Stimulated activated CD4-positive, alpha-beta T cell treated with anti-CD3 and anti-CD28 coated beads, Interleukin-4, amount 100 ng/mL, for 48 hours (primary cell): ENCODE measurements around the gene MYPOP.
A peak's percentile ranks its signal among the peaks of the same experiment; 100 is the strongest.
"Not testable (repeated sequence)": the region's sequence is repeated elsewhere in the genome, so short reads cannot be mapped to it uniquely, and the experiment has no call there.

Experiments used
- DNase-seq, 2 donors: peaks; one replicate each; pipeline ENCODE4 v3.0.0-alpha.2; 2020; ENCODE audit warnings: low read depth in 2 of 2

MYPOP gene

DNA sequence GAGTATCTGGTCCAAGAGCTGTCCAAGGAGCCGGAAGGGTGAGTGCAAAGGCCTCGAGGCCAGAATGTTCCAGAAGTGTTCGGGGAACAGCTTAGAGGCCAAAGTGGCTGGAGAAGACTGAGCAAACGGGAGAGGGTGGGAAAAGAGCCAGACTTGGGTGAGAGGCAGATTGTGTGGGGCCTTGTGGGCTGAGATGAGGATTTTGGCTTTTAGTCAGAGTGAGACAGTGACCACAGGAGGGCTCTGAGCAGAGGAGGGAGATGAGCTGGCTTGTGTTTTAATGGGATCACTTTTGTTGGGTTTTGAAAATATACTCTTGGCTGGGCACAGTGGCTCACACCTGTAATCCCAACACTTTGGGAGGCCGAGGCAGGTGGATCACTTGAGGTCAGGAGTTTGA, 6.5 kb upstream of the MYPOP start:
- DNase-seq: no peak

- no peak for DNase-seq
Measured at GRCh38 chr19:45906221-45906620, 3.8 kb upstream of the MYPOP start.

DNA sequence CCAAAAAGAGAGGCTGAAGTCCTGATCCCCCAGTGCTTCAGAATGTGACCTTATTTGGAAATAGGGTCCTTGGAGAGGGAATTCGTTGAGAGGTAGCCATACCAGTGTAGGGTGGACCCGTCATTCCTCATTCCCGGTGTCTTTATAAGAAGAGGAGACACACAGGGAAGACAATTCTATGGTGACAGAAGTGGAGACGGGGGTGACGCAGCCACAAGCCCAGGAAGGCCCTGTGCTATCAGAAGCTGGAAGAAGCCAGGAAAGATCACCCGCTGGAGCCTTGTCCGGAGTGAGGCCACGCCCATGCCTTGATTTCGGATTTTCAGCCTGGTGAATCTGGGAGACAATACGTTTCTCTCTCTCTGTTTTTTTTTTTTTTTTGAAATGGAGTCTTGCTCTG, 2.6 kb upstream of the MYPOP start:
- DNase-seq: no peak

GRCh38 chr19:45902651-45903625, 525 bp upstream of the MYPOP start:
- peak; percentile 98 to 99 for DNase-seq

- no peak for DNase-seq
Measured at GRCh38 chr19:45901432-45901911, 941 bp downstream of the MYPOP start.

DNA sequence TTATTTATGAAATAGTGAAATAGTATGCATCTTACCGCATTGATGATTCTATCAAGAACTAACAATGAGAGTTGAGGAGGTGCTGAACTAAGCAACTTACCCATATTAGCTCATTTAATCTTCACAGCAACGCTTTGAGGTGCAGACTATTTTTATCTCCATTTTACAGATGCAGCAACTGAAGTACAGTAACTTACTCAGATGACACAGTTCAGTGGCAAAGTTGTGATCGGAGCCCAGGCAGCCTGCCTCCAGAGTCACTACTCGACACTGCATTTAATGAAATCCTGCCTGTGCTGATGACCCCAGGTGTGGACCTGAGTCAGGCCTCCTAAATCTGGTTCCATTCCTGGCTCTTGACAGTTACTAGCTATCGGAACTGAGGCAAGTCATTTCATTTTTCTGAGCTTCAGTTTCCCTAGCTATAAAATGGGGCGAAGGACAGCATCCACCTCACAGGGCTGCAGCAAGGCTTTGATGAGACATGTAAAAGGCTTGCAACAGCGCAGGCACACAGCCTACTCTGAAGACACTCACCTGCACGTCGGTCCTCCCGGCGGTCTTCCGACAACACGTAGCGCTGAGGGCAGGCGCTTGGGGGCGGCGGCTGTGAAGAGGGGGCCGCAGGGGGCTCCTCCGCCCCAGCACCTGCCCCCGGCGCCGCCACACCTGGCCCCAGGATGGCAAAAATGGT, 1.5 kb downstream of the MYPOP start:
- no peak for DNase-seq

GRCh38 chr19:45899919-45900589, 2.4 kb downstream of the MYPOP start:
- DNase-seq: no peak

DNA sequence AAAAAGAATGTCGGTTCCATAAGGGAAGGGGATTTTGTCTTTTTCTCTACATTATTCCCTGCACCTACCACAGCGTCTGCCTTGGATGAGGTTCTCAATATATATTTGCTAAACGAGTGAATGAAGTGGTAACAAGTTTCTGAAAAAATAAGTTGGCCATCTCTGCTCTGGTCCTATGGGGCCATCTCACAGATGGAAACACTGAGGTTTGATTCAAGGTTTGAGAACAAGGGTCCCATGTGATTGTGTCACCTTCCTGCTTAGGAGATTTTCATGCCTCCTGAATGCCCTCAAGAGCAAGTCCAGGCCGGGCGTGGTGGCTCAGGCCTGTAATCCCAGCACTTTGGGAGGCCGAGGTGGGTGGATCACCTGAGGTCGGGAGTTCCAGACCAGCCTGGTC, 3.2 kb downstream of the MYPOP start:
- DNase-seq: no peak

DNA sequence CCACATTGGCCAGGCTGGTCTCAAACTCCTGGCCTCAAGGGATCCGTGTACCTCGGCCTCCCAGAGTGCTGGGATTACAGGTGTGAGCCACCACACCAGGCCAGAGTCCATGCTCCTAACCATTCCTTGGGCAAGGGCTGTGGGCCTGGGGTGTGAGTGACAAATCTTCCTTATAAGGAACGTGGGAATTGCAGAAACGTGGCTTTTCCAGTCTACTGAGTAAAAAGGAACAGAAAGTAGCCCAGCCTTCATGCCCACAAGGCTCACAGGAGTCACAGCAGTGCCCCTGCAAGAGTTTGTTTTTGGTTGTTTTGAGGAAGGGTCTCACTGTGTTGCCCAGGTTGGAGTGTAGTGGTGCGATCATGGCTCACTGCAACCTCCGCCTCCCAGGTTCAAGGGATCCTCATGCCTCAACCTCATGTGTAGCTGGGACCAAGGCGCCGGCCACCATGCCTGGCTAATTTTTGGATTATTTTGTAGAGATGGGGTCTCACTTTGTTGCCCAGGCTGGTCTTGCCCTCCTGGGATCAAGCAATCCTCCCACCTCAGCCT, 5.1 kb downstream of the MYPOP start:
- no peak for DNase-seq

- DNase-seq: not testable (repeated sequence)
Measured at GRCh38 chr19:45895983-45896599, 6.3 kb downstream of the MYPOP start.

DNA sequence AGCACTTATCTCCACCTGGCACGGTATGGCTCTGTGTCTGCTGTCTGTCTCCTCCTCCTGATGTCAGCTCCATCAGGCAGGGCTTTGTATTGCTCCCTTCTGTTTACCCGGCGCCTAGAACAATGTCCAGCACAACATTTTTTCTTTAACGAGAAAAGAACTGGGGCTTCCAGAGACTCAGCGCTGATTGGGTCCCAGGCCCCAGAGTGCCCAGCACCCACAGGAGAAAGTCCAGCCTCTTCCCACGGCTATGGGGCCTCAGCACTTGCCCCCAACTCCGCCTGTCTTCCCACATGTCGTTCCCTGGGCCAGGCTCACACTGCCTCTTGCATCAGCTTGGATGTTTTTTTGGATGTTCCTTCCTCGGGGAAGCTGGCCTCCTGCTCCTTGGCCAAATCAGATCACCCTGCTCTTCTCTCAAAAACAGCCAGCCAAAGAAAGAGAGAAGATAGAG, 6.9 kb downstream of the MYPOP start:
- DNase-seq: no peak

- no peak for DNase-seq
Measured at GRCh38 chr19:45890877-45891276, 11.5 kb downstream of the MYPOP start.

- DNase-seq: no peak
Measured at GRCh38 chr19:45889210-45889885, 13.1 kb downstream of the MYPOP start.

DNA sequence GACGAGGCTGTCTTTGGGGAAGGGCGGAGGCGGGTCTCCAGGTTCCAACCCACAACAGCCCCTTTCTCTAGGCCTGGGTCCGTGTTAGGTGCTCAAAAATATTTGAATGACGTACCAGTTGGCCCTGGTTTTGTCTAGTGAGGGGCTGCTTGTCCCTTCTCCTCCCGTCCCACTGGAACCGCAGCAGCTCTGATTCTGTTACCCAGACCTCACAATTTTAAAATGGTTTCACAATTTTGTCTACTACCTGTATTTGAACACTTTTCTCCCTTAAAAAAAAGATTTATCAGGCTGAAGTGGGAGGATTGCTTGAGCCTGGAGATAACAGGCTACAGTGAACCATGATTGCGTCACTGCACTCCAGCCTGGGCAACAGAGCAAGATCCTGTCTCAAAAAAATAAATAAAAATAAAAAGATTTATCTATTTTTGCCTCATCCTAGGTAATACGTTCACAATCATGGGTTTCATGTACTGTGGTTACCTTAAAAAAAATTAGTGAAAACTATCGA, 15.2 kb downstream of the MYPOP start:
- DNase-seq: no peak

DNA sequence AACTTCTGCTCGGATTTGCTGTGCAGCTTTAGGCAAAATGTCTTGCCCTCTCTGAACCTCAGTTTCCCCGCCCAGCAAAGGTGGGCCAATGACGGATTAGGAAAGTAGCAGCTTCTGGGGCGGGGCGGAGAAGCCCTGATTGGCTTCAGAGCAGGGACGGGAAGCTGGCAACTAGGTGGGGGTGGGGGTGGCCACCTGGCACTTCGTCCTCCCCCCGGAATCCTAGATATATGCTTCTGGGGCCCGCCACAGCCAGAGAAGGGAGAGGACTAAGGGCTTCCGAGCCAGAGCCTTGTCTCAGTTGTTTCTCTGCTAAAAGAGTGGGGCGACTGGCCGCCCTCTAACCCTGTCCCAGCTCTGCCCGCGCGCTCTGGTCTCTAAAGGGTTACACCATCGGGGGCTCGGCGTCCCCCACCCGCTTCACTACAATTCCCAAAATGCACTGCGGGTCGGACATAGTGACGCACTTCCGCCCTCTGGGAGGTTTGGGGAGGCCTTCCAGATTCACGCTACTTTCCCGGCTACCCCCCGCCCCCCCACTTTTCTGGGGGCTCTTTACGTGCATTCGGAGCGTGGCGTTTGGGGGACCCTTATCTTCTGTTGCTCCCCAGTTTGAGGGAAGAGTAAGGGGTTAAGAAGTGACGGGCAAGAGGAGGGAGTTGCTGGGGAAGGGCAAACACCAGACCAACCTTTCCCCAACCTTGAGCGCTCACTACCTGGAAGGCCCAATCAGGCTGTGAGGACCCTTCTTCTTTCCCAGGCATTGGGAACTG, 15.8 kb downstream of the MYPOP start:
- DNase-seq: peak; percentile 81 to 88

DNA sequence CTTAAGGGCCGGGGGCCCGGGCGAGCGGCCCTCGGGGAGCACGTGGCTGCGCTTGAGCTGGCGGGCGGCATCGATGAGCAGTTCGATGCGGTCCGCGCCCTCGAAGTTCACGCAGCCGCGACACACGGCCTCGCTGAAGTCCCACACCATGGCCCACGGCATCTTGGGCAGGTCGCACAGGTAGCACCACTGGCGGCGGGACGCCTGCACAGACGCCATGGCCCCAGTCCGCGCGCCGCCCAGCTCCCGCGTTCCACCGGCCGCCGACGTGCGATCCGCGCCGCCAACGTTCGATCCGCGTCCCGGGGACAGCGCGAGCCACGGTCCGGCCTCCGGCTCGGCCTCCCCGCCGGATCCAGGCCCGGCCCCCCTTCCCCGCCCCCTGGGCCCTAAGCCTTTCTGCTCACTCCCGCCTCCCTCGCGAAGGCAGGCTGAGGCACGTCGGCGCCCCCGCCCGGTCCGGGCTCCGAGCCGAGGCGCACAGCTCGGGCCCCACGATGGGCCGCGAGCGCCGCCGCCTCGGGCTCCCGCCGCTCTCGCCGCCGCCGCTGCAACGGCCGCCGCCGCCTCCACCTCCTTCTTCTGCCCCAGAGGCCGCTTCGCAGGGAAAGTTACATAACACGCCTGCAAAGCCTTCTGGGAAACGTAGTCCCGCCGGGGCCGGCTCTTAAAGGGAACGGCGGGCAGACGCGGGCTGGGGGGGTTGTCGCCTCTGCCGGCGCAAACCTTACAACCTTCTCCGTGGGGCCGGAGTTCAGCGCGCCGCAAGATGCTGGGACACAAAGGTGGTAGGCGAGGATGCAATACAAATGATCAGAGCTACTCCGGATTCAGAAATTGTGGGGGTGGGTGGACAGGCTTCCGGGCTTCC, 16.6 kb downstream of the MYPOP start, which contains the start of gene IRF2BP1:
IRF2BP1 (minus strand) TSS at position 586 of the 871 bp plus-strand sequence; CDS start at position 219, 367 bp downstream.
- peak; percentile 74 to 88 for DNase-seq

DNA sequence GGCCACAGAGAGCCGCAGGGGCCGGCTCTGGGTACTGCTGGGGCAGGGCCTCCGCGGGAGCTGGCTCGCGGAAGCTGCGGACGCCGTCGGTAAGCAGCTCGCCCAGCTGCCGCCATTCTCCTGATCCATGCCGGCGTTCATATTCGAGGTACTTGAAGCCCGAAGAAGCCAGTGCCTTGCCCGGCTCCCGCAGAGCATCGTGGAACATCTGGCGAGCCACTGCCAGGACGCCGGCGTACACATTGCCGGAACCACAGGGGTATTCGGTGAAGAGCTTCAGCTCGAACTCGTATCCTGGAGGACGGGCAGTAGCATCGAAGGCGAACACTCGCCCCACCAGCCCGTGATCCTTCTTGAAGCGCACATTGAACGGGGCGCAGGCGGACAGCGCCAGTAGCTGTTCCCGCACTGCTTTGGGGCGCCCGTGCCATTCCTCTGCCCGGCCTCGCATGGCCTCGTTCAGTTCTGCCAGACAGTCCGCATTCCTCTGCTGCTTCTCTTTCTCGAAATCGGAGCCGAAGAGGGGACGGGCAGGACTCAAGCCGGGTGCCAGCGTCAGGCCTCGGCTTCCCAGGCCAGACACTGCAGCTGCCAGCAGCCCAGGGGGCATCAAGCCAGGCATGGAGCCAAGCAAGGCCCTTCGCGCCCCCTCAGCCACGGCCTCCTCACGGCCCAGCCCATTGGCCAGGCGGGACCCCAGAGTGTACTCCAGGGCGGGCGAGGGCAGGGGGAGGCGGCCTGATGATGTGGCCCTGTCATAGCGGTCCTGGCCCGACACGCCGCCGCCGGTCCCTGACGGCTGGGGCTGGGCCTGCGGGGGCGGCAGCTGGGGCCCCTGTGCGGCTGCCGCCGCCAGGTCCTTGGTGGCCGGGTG, 17.5 kb downstream of the MYPOP start:
- no peak for DNase-seq
